SH-SY5Y (cell line): ENCODE measurements around the gene SYT17.

Experiments used
- GATA2 ChIP-seq: IDR thresholded peaks from 2 replicates; pipeline ENCODE4 v1.6.1; 2011; ENCODE audit warnings: mild to moderate bottlenecking, low read depth, low read length
- GATA3 ChIP-seq: IDR thresholded peaks from 2 replicates; pipeline ENCODE4 v1.6.1; 2011; ENCODE audit warnings: low read depth, mild to moderate bottlenecking, low read length, moderate library complexity

- TF ChIP-seq GATA2 (no peak), GATA3 (no peak)
Observed at GRCh38 chr16:19130852-19131824, 36.9 kb upstream of the SYT17 start.
